ENCODE measurements around the gene TMEM221.

The TMEM221 gene

DNA sequence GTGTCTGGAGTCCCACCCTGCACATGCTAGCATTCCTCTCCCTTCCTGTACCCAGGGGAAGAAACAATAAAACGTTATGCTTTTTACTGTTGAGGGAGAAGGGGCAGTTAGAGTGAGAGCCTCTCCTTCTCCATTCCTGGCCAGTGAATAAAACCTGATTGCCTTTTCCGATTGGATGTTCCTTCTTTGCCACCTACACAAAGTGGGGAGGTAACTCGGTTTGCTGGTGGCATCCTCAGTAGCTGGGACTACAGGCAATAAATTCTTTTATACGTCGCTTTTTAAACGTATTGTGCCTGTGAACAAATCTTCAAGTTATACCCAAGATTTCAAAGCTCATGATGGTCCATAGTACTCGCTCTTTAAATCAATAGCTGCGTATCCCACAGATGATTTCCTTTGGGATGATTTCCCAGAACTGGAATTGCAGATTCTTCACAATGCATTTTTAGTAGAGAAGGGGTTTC is 29.3 kb downstream of the TMEM221 start:
- Histone ChIP-seq H3K27ac (ENCODE audit: low read length) (peak overlapping the region; percentile 86), H2AFZ (ENCODE audit: low read depth, low read length) (peak overlapping the region; percentile 70), H3K79me2 (ENCODE audit: insufficient read depth, low read length) (peaks cover 15% of the 10 kb centered on the region), H4K20me1 (ENCODE audit: insufficient read depth, low read length) (no peaks in the 10 kb centered on the region), H3K27me3 (ENCODE audit: insufficient read depth, low read length, poor library complexity) (no peaks in the 10 kb centered on the region), H3K4me2 (ENCODE audit: insufficient read depth, low read length) (peak overlapping the region; percentile 80), H3K36me3 (ENCODE audit: insufficient read depth, low read length) (peaks cover 16% of the 10 kb centered on the region), H3K9ac (ENCODE audit: low read depth, low read length) (peak overlapping the region; percentile 72), H3K4me3 (ENCODE audit: low read depth in 1 of 2, low read length in 2 of 2) (peak overlapping the region; percentile 21 to 66), H3K9me3 (ENCODE audit: insufficient read depth, low read length, severe bottlenecking) (no peaks in the 10 kb centered on the region), H3K4me1 (ENCODE audit: insufficient read depth, low read length) (peaks cover 19% of the 10 kb centered on the region)
- DNase-seq = no peak
- no peak for ATAC-seq (ENCODE audit: insufficient read depth, low read depth)
- TF ChIP-seq EZH2 (IDR thresholded peaks at IDR 0.05; ENCODE audit: borderline replicate concordance, low read depth, low read length, severe bottlenecking) = no peak
- TF ChIP-seq, protein P1, sequence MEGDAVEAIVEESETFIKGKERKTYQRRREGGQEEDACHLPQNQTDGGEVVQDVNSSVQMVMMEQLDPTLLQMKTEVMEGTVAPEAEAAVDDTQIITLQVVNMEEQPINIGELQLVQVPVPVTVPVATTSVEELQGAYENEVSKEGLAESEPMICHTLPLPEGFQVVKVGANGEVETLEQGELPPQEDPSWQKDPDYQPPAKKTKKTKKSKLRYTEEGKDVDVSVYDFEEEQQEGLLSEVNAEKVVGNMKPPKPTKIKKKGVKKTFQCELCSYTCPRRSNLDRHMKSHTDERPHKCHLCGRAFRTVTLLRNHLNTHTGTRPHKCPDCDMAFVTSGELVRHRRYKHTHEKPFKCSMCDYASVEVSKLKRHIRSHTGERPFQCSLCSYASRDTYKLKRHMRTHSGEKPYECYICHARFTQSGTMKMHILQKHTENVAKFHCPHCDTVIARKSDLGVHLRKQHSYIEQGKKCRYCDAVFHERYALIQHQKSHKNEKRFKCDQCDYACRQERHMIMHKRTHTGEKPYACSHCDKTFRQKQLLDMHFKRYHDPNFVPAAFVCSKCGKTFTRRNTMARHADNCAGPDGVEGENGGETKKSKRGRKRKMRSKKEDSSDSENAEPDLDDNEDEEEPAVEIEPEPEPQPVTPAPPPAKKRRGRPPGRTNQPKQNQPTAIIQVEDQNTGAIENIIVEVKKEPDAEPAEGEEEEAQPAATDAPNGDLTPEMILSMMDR (IDR thresholded peaks at IDR 0.05; ENCODE audit: borderline replicate concordance, extremely low read depth, low read length, poor library complexity, severe bottlenecking) = no peak

DNA sequence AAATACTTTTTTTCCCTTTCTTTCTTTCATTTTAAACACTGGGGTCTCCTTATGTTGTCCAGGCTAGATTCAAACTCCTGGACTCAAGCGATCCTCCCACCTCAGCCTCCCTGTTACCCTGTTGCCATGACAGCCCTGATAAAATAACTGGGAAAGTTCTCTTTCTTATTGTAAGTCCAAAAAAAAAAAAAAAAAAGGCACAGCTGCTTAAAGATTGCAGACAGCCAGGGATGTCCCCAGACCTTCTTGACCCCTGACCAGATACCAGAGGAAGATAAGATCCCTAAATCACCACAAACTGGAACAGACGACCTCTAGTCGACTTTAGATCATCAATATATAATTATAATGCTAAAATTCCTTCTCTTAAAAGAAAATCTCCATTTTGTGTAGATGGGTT is 29.8 kb downstream of the TMEM221 start:
- Histone ChIP-seq H3K4me1 (ENCODE audit: insufficient read depth, low read length) (peaks cover 19% of the 10 kb centered on the region), H3K27me3 (ENCODE audit: insufficient read depth, low read length, poor library complexity) (no peaks in the 10 kb centered on the region), H3K27ac (ENCODE audit: low read length) (peak overlapping the region; percentile 86), H4K20me1 (ENCODE audit: insufficient read depth, low read length) (no peaks in the 10 kb centered on the region), H2AFZ (ENCODE audit: low read depth, low read length) (peak overlapping the region; percentile 70), H3K79me2 (ENCODE audit: insufficient read depth, low read length) (peaks cover 15% of the 10 kb centered on the region), H3K4me2 (ENCODE audit: insufficient read depth, low read length) (peak overlapping the region; percentile 80), H3K4me3 (ENCODE audit: low read depth in 1 of 2, low read length in 2 of 2) (peak overlapping the region; percentile 21 to 66), H3K36me3 (ENCODE audit: insufficient read depth, low read length) (peaks cover 15% of the 10 kb centered on the region), H3K9ac (ENCODE audit: low read depth, low read length) (peak overlapping the region; percentile 72), H3K9me3 (ENCODE audit: insufficient read depth, low read length, severe bottlenecking) (no peaks in the 10 kb centered on the region)
- no peak for TF ChIP-seq EZH2 (IDR thresholded peaks at IDR 0.05; ENCODE audit: borderline replicate concordance, low read depth, low read length, severe bottlenecking)
- TF ChIP-seq, protein P1 (IDR thresholded peaks at IDR 0.05; ENCODE audit: borderline replicate concordance, extremely low read depth, low read length, poor library complexity, severe bottlenecking) = no peak
- ATAC-seq (ENCODE audit: insufficient read depth, low read depth) (no peak), DNase-seq (no peak)

DNA sequence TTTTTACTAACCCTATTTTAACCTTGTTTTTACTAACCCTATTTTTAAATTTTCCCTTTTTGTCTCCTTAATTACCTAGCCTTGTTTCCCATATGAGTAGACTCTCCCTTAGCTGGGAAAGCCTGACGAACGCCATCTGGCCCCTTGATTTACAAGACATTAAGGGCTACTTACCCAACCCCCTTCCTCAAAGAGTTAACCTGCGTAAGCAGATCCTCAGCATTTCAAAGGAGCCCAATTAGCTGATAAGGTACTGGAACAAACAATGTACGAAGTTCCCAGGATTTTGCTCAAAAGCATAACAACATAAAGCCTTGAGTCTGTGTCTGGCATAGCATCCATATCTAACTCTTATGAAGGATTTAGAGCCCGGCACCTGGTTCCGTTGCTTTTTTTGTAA is 33.3 kb downstream of the TMEM221 start:
- Histone ChIP-seq H3K9me3 (ENCODE audit: insufficient read depth, low read length, severe bottlenecking) (no peaks in the 10 kb centered on the region), H3K4me2 (ENCODE audit: insufficient read depth, low read length) (no peak overlapping the region), H3K27ac (ENCODE audit: low read length) (no peak overlapping the region), H3K36me3 (ENCODE audit: insufficient read depth, low read length) (peaks cover 12% of the 10 kb centered on the region; the same call in 1 of the 2 replicates), H3K27me3 (ENCODE audit: insufficient read depth, low read length, poor library complexity) (no peaks in the 10 kb centered on the region), H2AFZ (ENCODE audit: low read depth, low read length) (no peak overlapping the region), H3K4me3 (ENCODE audit: low read depth in 1 of 2, low read length in 2 of 2) (no peak overlapping the region), H4K20me1 (ENCODE audit: insufficient read depth, low read length) (no peaks in the 10 kb centered on the region), H3K4me1 (ENCODE audit: insufficient read depth, low read length) (peaks cover 9% of the 10 kb centered on the region), H3K9ac (ENCODE audit: low read depth, low read length) (no peak overlapping the region), H3K79me2 (ENCODE audit: insufficient read depth, low read length) (peaks cover 6% of the 10 kb centered on the region)
- ATAC-seq (ENCODE audit: insufficient read depth, low read depth) (no peak), DNase-seq (no peak)
- TF ChIP-seq EZH2 (IDR thresholded peaks at IDR 0.05; ENCODE audit: borderline replicate concordance, low read depth, low read length, severe bottlenecking) = no peak
- TF ChIP-seq, protein P1 (IDR thresholded peaks at IDR 0.05; ENCODE audit: borderline replicate concordance, extremely low read depth, low read length, poor library complexity, severe bottlenecking) = no peak

All from DND-41 (cell line).